Measurements from ENCODE around the gene CCR5.

Gene CCR5

DNA sequence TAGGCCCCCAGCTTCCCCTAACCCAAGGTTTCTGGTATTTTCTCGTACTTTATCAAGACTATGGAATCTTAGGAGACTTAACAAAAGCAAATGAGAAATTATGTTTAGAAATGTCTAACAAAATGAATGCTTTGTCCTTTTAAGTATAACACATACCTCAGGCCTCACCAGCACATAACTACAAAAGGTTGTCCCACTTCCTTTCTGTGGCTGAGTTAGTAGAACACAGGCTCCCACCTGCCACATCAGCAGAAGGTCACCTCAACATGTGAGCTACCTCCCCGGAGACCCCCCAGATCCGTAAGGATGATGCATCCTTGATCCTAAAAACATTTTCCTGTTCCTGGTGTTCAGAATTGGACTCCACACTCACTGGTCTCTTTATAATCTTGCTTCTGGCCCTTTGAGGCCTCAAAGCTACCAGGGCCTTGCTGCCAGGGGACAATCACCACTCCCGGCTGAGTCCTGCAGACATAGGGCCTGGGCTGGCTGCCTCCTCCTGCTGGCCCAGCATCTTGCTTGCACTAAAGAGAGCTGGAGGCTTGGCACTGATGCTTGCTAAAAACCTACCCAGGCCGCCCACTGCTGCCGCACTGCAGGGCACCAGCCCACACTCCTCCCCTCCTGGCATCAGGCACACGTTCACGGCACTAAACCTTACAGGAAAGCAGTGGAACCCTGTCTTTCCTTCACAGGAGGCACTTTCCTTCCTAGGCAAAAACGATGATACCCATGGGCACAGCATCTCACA is 39.2 kb downstream of the CCR5 start:
- DNase-seq = no peak

DNA sequence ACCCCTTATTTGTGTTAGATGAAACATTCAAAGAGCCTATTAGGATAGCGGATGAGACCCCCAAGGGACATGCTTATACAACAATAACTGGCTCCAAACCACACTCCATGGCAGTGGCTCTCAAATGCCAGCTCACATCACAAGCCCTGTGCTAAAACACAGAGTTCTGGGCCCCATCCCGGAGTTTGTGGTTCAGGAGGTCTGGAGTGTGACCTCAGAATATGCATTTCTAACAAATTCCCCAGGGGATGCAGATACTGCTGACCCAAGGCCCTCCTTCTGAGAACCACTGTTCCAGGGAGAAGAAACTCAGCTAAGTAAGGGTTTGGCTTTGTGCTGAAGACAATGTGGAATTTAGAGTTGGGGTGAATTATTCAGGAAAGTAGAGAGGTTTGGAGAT is 39.9 kb downstream of the CCR5 start:
- DNase-seq = peak; percentile 48

GRCh38 chr3:46411271-46411670 is 40.5 kb downstream of the CCR5 start:
- DNase-seq = no peak

- no peak for DNase-seq
These were observed 42.1 kb downstream of the CCR5 start for GRCh38 chr3:46412786-46413298.

DNA sequence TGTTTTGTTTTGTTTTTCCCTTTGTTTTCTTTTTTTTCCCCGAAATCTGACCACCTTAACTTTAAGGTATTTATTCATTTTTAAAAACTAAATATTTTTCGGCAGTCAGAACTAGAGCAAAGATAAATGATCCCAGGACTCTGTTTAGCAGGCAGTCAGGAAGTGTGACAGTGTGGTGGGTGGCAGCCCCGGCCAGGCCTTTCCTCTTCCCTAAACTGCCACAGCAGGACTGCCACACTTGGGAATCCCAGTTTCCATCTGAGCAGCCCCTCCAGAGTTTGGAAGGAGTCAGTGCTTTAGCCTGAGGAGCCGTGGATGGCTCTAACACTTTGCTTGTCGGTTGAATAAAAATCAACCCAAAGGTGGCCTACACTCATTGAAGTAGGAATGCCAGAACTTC is 43.2 kb downstream of the CCR5 start:
- no peak for DNase-seq

GRCh38 chr3:46414739-46415138 is 44.0 kb downstream of the CCR5 start:
- DNase-seq = no peak

DNA sequence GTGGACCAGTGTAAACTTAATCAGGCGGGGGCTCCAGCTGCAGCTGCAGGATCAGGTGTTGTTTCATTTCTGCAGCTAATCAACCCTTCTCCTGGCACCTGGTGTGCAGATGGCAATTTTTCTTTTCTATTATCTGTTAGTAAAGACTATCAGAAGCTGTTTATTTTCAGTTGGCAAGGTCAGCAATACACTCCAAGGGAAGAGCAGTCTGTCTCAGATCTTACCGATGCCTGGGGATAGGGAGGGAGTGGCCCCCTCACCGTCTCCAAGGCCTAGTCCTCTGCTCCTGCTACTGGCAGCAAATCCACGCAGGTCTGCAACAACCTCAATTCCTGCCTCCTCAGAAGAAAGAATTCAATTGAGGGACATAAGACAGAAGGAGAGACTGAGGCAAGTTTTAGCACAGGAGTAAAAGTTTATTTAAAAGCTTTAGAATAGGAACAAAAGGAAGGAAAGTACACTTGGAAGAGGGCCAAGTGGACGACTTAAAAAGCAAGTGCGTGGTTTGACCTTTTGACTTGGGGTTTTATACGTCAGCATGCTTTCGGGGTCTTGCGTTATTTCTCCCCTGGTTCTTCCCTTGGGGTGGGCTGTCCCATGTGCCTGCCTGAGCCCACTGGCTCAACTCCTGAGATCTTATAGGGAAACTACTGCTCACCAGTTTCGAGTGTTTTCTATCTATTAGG is 45.5 kb downstream of the CCR5 start:
- DNase-seq = no peak

- DNase-seq = no peak
These were observed 46.2 kb downstream of the CCR5 start for GRCh38 chr3:46416811-46417510.

DNA sequence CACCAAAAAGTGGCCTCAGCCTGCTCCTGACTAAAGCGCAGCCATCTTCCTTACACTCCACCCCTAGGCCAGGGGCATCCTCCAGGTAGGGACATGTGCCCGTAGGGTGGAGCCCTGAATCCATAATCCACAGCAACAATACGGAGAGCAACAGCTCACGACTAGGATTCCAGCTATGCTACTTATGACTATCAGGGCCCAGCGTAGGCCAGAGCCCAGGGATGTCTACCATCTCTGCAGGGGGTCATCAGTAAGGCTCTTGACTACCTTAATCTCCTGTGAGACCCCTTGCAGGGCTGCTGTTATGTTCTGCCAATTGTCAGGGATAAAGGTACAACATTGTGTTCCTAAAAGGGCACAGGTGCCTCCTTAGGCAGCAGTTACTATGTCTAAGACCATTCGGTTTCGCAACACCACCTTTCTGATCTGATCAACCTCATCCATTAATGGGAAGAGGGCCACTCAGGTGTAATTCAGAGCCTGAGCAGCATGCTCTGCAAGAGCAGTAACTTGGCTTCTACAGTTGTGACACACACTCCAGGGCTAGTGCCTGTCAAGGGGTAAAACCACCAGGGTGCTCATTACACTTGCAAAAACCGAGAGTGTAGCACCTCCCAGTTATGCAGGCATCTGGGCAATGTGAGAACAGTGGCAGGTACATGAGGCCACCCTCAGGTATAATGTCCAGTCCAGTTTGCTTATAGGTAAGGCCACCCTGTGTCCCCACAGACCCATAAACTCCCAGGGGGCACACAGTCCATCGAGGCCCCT is 47.3 kb downstream of the CCR5 start:
- DNase-seq = no peak

GRCh38 chr3:46419816-46420215 is 49.1 kb downstream of the CCR5 start:
- DNase-seq = no peak

DNA sequence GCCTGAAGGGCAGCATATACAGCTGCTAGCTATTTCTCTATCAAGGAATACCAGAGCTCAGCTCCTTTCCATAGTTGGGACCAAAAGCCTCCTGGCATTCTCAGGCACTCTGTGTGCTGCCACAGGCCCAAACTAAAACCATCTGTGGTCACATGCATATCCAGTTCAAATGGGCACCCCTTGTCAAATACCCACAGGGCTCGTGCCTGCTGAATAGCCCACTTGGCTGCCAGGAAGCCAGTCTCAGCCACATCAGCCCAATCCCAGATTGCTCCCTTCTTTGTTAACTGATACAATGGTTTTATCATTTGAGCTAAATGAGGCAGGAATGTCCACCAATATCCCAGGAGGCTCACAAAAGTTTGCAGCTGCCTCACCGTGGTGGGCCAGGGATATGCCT is 50.2 kb downstream of the CCR5 start:
- DNase-seq = no peak

- peak; percentile 28 for DNase-seq
These were observed 51.9 kb downstream of the CCR5 start for GRCh38 chr3:46422617-46423016.

DNA sequence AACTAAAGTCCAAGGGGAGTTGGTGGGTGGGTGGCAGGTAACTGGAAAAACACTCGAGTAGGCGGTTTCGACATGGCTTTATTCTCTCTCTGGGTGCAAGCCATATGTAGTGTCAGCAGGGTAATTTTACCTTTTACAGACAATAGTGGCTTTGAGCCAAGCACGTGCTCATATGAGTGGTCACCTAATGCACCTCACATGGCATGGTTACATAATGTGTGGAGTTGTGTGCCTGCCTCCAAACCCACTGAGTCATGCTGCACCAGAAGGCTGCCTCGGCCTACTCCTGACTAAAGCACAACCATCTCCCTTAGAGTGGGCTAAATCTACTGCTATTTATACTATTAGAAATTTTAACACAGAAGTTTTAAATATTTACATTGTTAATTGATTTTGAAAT is 52.8 kb downstream of the CCR5 start:
- peak; percentile 21 for DNase-seq
